K562 (cell line): ENCODE data around the gene SLC35E1.

Experiments used
- CTCF ChIP-seq, 3 experiments: IDR thresholded peaks in 2 of 3; conservative IDR thresholded peaks in 1 of 3; 2 replicates each; pipeline ENCODE4 v1.5.1; 2011 to 2012; ENCODE audit warnings: low read length in 3 of 3, mild to moderate bottlenecking in 3 of 3, control low read depth in 2 of 3, improper control_type of control experiment in 1 of 3, inconsistent platforms in 1 of 3, low read depth in 1 of 3, mixed read lengths in 1 of 3, moderate library complexity in 1 of 3; ENCODE audit not compliant: insufficient read depth in 2 of 3
- NFE2 ChIP-seq: IDR thresholded peaks from 2 replicates; pipeline ENCODE4 v1.6.1; 2014; ENCODE audit warnings: antibody characterized with exemption, low read depth

- TF ChIP-seq CTCF (IDR thresholded peaks at IDR 0.05 in 2 of 3, conservative IDR thresholded peaks at IDR 0.05 in 1 of 3; ENCODE audit: insufficient read depth in 2 of 3, low read depth in 1 of 3, low read length in 3 of 3), result no peak
- no peak for TF ChIP-seq NFE2
These were observed 932 bp downstream of the SLC35E1 start for GRCh38 chr19:16571283-16571682.
